PC-9 (cell line): ENCODE results near the gene CALU. TPM values are rescaled to one million over a fixed set of nuclear protein-coding genes. Genes with fewer than 3 reads are reported as not detected.
A peak's percentile ranks its signal among the peaks of the same experiment; 100 is the strongest.

Source experiments
- Bru-seq: library from RNA; stranded (reverse); fragments of 400-500 nt; gene quantifications from one replicate; lab custom pipeline; 2021; lab: Mats Ljungman, UMichigan
- BruChase-seq, 2 experiments: library from RNA; stranded (reverse); fragments of 400-500 nt; gene quantifications; one replicate each; lab custom pipeline; 2021; lab: Mats Ljungman, UMichigan
- BruUV-seq: library from RNA; stranded (reverse); fragments of 400-500 nt; replicated peaks from 2 replicates; lab custom pipeline; 2021; lab: Mats Ljungman, UMichigan
- CTCF ChIA-PET: fragments of 300-600 bp; sonication (Branson Sonifier 250); formaldehyde crosslinking; loops from one replicate; lab custom pipeline; 2022; ENCODE audit warnings: antibody characterized with exemption; lab: Charles Lee
- POLR2A ChIA-PET: fragments of 300-600 bp; sonication (Branson Sonifier 250); formaldehyde crosslinking; loops from one replicate; lab custom pipeline; 2022; ENCODE audit warnings: antibody characterized with exemption; ENCODE audit not compliant: unreplicated experiment; lab: Charles Lee
- DNase-seq, 2 experiments: peaks; one replicate each; pipeline versions ENCODE4 v3.0.0 to v3.0.0-alpha.2; 2015 to 2022; ENCODE audit warnings: mixed read lengths in 1 of 2
- H2AFZ ChIP-seq: fragments of 200-600 bp; sonication (generic); 2 replicates; pipeline ENCODE4 v1.8.1; 2017; ENCODE audit warnings: antibody characterized with exemption
- H3F3A ChIP-seq: fragments of 200-600 bp; sonication (generic); 2 replicates; pipeline ENCODE4 v1.8.1; 2017; ENCODE audit warnings: antibody characterized with exemption, mild to moderate bottlenecking, low read depth; ENCODE audit not compliant: insufficient read depth
- H3K27ac ChIP-seq: fragments of 200-600 bp; sonication (generic); 2 replicates; pipeline ENCODE4 v1.6.1; 2016; ENCODE audit warnings: mixed run types
- H3K27me3 ChIP-seq: fragments of 200-600 bp; sonication (generic); 2 replicates; pipeline ENCODE4 v1.6.1; 2016; ENCODE audit warnings: low read depth, mixed run types; ENCODE audit not compliant: insufficient read depth
- H3K36me3 ChIP-seq: fragments of 200-600 bp; sonication (generic); 2 replicates; pipeline ENCODE4 v1.6.1; 2016; ENCODE audit warnings: low read depth, mixed run types
- H3K4me1 ChIP-seq: fragments of 200-600 bp; sonication (generic); replicated peaks from 2 replicates; pipeline ENCODE4 v1.6.1; 2016; ENCODE audit warnings: mixed run types; ENCODE audit not compliant: insufficient read depth
- H3K4me2 ChIP-seq: fragments of 200-600 bp; sonication (generic); 2 replicates; pipeline ENCODE4 v1.6.1; 2017; ENCODE audit warnings: mixed run types
- H3K4me3 ChIP-seq: fragments of 200-600 bp; sonication (generic); 2 replicates; pipeline ENCODE4 v1.6.1; 2016; ENCODE audit warnings: mixed run types
- H3K79me2 ChIP-seq: fragments of 200-600 bp; sonication (generic); 2 replicates; pipeline ENCODE4 v1.6.1; 2017; ENCODE audit warnings: low read depth, mixed run types
- H3K9me2 ChIP-seq: fragments of 200-600 bp; sonication (generic); 2 replicates; pipeline ENCODE4 v1.8.1; 2017; ENCODE audit warnings: mild to moderate bottlenecking; ENCODE audit not compliant: insufficient read depth
- H3K9me3 ChIP-seq: fragments of 200-600 bp; sonication (generic); 2 replicates; pipeline ENCODE4 v1.8.1; 2016; ENCODE audit warnings: low read depth; ENCODE audit not compliant: insufficient read depth
- H4K20me1 ChIP-seq: fragments of 200-600 bp; sonication (generic); 2 replicates; pipeline ENCODE4 v1.8.1; 2017; ENCODE audit not compliant: insufficient read depth
- CTCF ChIP-seq: fragments of 200-600 bp; sonication (generic); conservative IDR thresholded peaks from 2 replicates; pipeline ENCODE4 v1.6.1; 2017; ENCODE audit warnings: mixed run types, antibody characterized with exemption, mild to moderate bottlenecking, moderate library complexity
- EZH2 ChIP-seq: fragments of 200-600 bp; sonication (generic); IDR thresholded peaks from 2 replicates; pipeline ENCODE4 v1.8.0; 2017; ENCODE audit warnings: antibody characterized with exemption, low read depth
- intact Hi-C: fragments of 100-400 bp; cut with micrococcal nuclease; formaldehyde crosslinking; loops from one replicate; pipeline ENCODE4 v1.10.0; 2022; ENCODE audit not compliant: unreplicated experiment
- long read RNA-seq: library from polyadenylated mRNA; stranded (forward); transcript quantifications from one replicate; pipeline ENCODE4 v2.0.0, GENCODE V29; 2022
- total RNA-seq: library from RNA; stranded (reverse); gene quantifications from 2 replicates; pipeline ENCODE4 v1.2.3, GENCODE V29; 2021

Gene CALU
- 109 and 152 TPM in 2 replicates for total RNA-seq
- percentile 98 among the genes with signal in this experiment for Bru-seq, nascent RNA
- BruChase-seq, experiment 1, labeled RNA remaining after a 2-hour chase = percentile 96 among the genes with signal in this experiment
- percentile 98 among the genes with signal in this experiment for BruChase-seq, experiment 2, labeled RNA remaining after a 6-hour chase
- long read RNA-seq, full-length matches to known transcripts = 483 of 534 reads
- long read RNA-seq, partial matches to known transcripts = 25 of 534 reads
- long read RNA-seq, other reads (novel, unspliced or antisense) = 26 of 534 reads

GRCh38 chr7:128739048-128739962 is at the start of gene CALU:
CALU (plus strand) TSS chr7:128739359; CDS start chr7:128748584, 9,225 bp downstream.
- no peaks in the 10 kb centered on the region for H3K9me3 ChIP-seq
- TF ChIP-seq EZH2 (no peak), CTCF (no peak)
- H3K4me3 ChIP-seq = peak within 1 kb of the TSS; percentile 83
- H3K27ac ChIP-seq = peak within 1 kb of the TSS; percentile 81
- intact Hi-C loops = loop anchor here (1.0 kb wide), 1 partner anchor 88 kb away; no protein-coding TSS in a partner anchor
- no peaks in the 10 kb centered on the region for H3K9me2 ChIP-seq
- peaks cover 41% of the 10 kb centered on the region for H3K4me1 ChIP-seq
- H3K36me3 ChIP-seq = peaks cover 16% of the 10 kb centered on the region; the same call in 1 of the 2 replicates
- H3K4me2 ChIP-seq = peak within 1 kb of the TSS; percentile 100
- no TSS peak for BruUV-seq
- CTCF ChIA-PET = interaction anchor here (1.0 to 1.4 kb wide), 3 partner anchors 14 to 263 kb away, joined by 4 to 11 read pairs (median 4); partner anchors contain the start of gene METTL2B
- peaks cover 16% of the 10 kb centered on the region for H3F3A ChIP-seq
- peaks cover 41% of the 10 kb centered on the region for H4K20me1 ChIP-seq
- peak; percentile 90 to 97 for DNase-seq
- POLR2A ChIA-PET = interaction anchor here (0.6 to 0.9 kb wide), 4 partner anchors 15 to 382 kb away, joined by 3 to 7 read pairs (median 6); partner anchors contain the start of gene ATP6V1F
- peaks cover 51% of the 10 kb centered on the region for H3K79me2 ChIP-seq
- H2AFZ ChIP-seq = peak within 1 kb of the TSS; percentile 86
- H3K27me3 ChIP-seq = no peaks in the 10 kb centered on the region

GRCh38 chr7:128691227-128691626 is 47.9 kb upstream of the CALU start:
- no peaks in the 10 kb centered on the region for H4K20me1 ChIP-seq
- H3K4me3 ChIP-seq = no peak overlapping the region
- BruUV-seq = no TSS peak
- H2AFZ ChIP-seq = no peak overlapping the region
- TF ChIP-seq EZH2 (no peak), CTCF (no peak)
- no peaks in the 10 kb centered on the region for H3K9me3 ChIP-seq
- CTCF ChIA-PET = no interaction called here
- no peaks in the 10 kb centered on the region for H3K36me3 ChIP-seq
- H3K4me1 ChIP-seq = no peaks in the 10 kb centered on the region
- H3K79me2 ChIP-seq = no peaks in the 10 kb centered on the region
- H3K4me2 ChIP-seq = no peak overlapping the region
- no peaks in the 10 kb centered on the region for H3K9me2 ChIP-seq
- H3F3A ChIP-seq = no peaks in the 10 kb centered on the region
- no peak overlapping the region for H3K27ac ChIP-seq
- no peak for DNase-seq
- H3K27me3 ChIP-seq = no peaks in the 10 kb centered on the region
- intact Hi-C loops = no loop called here
- POLR2A ChIA-PET = no interaction called here

GRCh38 chr7:128692623-128693270 is 46.4 kb upstream of the CALU start:
- CTCF ChIA-PET = interaction anchor here (0.7 kb wide), 1 partner anchor 401 kb away, joined by 3 read pairs; no protein-coding TSS in a partner anchor

More at GRCh38 chr7:128692623-128693270, 46.4 kb upstream of the CALU start:
- Histone ChIP-seq H3K4me3 (no peak overlapping the region), H3K36me3 (no peaks in the 10 kb centered on the region), H3K4me2 (no peak overlapping the region), H3K27me3 (no peaks in the 10 kb centered on the region), H4K20me1 (no peaks in the 10 kb centered on the region), H3K27ac (no peak overlapping the region), H2AFZ (no peak overlapping the region), H3K9me2 (no peaks in the 10 kb centered on the region), H3K9me3 (no peaks in the 10 kb centered on the region), H3K79me2 (no peaks in the 10 kb centered on the region), H3F3A (no peaks in the 10 kb centered on the region), H3K4me1 (no peaks in the 10 kb centered on the region)
- intact Hi-C loops = no loop called here
- BruUV-seq = no TSS peak
- no peak for DNase-seq
- POLR2A ChIA-PET = no interaction called here
- TF ChIP-seq EZH2 = no peak
- TF ChIP-seq CTCF = no peak
